IMR-90 (cell line): ENCODE data around the gene MYO9A. TPM values are rescaled to one million over a fixed set of nuclear protein-coding genes. Genes with fewer than 3 reads are reported as not detected.

Source experiments
- ATAC-seq: fragments of 200-7000 bp; cut with Tn5 transposase; 2 replicates; pipeline ENCODE4 v1.9.1; 2020; ENCODE audit warnings: low read depth, mild to moderate bottlenecking, moderate library complexity
- BruUV-seq: library from RNA; stranded (reverse); fragments of 400-500 nt; replicated peaks from 2 replicates; lab custom pipeline; 2021; lab: Mats Ljungman, UMichigan
- CTCF ChIA-PET: fragments of 300-600 bp; formaldehyde crosslinking; extraction: SDS; loops from one replicate; lab custom pipeline; 2021; ENCODE audit warnings: antibody characterized with exemption; lab: Yijun Ruan, JAX
- POLR2A ChIA-PET: fragments of 300-600 bp; sonication (Branson Sonifier 250); formaldehyde crosslinking; loops from one replicate; lab custom pipeline; 2022; ENCODE audit warnings: antibody characterized with exemption; ENCODE audit not compliant: unreplicated experiment; lab: Charles Lee
- DNase-seq: peaks from one replicate; pipeline ENCODE4 v3.0.0; 2013
- H2AFZ ChIP-seq: replicated peaks from 2 replicates; pipeline ENCODE3; 2013; ENCODE audit warnings: low read length, mild to moderate bottlenecking; ENCODE audit not compliant: poor library complexity
- H2AK5ac ChIP-seq: 2 replicates; pipeline ENCODE4 v1.6.1; 2013; ENCODE audit warnings: low read depth, low read length, inconsistent platforms
- H2AK9ac ChIP-seq: replicated peaks from 2 replicates; pipeline ENCODE3; 2013; ENCODE audit warnings: mild to moderate bottlenecking, low read depth, low read length, moderate library complexity; ENCODE audit not compliant: poor library complexity
- H2BK120ac ChIP-seq: 2 replicates; pipeline ENCODE4 v1.6.1; 2013; ENCODE audit warnings: low read depth, low read length, inconsistent platforms
- H2BK15ac ChIP-seq: 3 replicates; pipeline ENCODE4 v1.6.1; 2013; ENCODE audit warnings: low read depth, low read length, inconsistent platforms
- H2BK20ac ChIP-seq: 2 replicates; pipeline ENCODE4 v1.6.1; 2013; ENCODE audit warnings: low read depth, mild to moderate bottlenecking, inconsistent platforms, low read length, moderate library complexity
- H2BK5ac ChIP-seq: 2 replicates; pipeline ENCODE4 v1.6.1; 2013; ENCODE audit warnings: mild to moderate bottlenecking, low read depth, low read length, inconsistent platforms; ENCODE audit not compliant: poor library complexity, severe bottlenecking
- H3K14ac ChIP-seq: replicated peaks from 2 replicates; pipeline ENCODE4 v1.6.1; 2013; ENCODE audit warnings: low read depth, low read length, inconsistent platforms
- H3K18ac ChIP-seq: 2 replicates; pipeline ENCODE4 v1.6.1; 2013; ENCODE audit warnings: low read depth, low read length, control low read depth
- H3K23ac ChIP-seq: 2 replicates; pipeline ENCODE4 v1.6.1; 2013; ENCODE audit warnings: low read depth, low read length, inconsistent platforms
- H3K27ac ChIP-seq: 2 replicates; pipeline ENCODE4 v1.5.1; 2013; ENCODE audit warnings: mild to moderate bottlenecking, control low read depth, low read length; ENCODE audit not compliant: insufficient read depth
- H3K27me3 ChIP-seq: 2 replicates; pipeline ENCODE4 v1.6.1; 2013; ENCODE audit warnings: low read length; ENCODE audit not compliant: control insufficient read depth, insufficient read depth
- H3K36me3 ChIP-seq: 2 replicates; pipeline ENCODE4 v1.6.1; 2013; ENCODE audit warnings: low read length, mixed read lengths; ENCODE audit not compliant: control insufficient read depth, insufficient read depth
- H3K4ac ChIP-seq: 2 replicates; pipeline ENCODE4 v1.6.1; 2013; ENCODE audit warnings: low read depth, low read length, inconsistent platforms
- H3K4me1 ChIP-seq: 2 replicates; pipeline ENCODE4 v1.6.1; 2013; ENCODE audit warnings: low read length, mixed read lengths; ENCODE audit not compliant: control insufficient read depth, insufficient read depth
- H3K4me2 ChIP-seq: 2 replicates; pipeline ENCODE4 v1.6.1; 2013; ENCODE audit warnings: low read depth, mild to moderate bottlenecking, control low read depth, low read length, moderate library complexity
- H3K4me3 ChIP-seq: 2 replicates; pipeline ENCODE4 v1.5.1; 2013; ENCODE audit warnings: low read depth, mild to moderate bottlenecking, control low read depth, low read length, moderate library complexity; ENCODE audit not compliant: insufficient read depth
- H3K56ac ChIP-seq: 2 replicates; pipeline ENCODE4 v1.6.1; 2013; ENCODE audit warnings: low read length, inconsistent platforms; ENCODE audit not compliant: insufficient read depth; ENCODE audit errors: extremely low read depth
- H3K79me1 ChIP-seq, 2 experiments: 2 replicates each; pipeline ENCODE4 v1.6.1; 2013; ENCODE audit warnings: low read length in 2 of 2, inconsistent platforms in 1 of 2, low read depth in 1 of 2
- H3K9ac ChIP-seq: 2 replicates; pipeline ENCODE4 v1.6.1; 2013; ENCODE audit warnings: low read depth, low read length, control low read depth
- H3K9me1 ChIP-seq: 2 replicates; pipeline ENCODE4 v1.6.1; 2013; ENCODE audit warnings: low read length, inconsistent platforms; ENCODE audit not compliant: insufficient read depth
- H3K9me3 ChIP-seq: 2 replicates; pipeline ENCODE4 v1.6.1; 2013; ENCODE audit warnings: low read length; ENCODE audit not compliant: control insufficient read depth, insufficient read depth
- H4K20me1 ChIP-seq: 2 replicates; pipeline ENCODE4 v1.6.1; 2013; ENCODE audit warnings: low read length, inconsistent platforms; ENCODE audit not compliant: insufficient read depth
- H4K5ac ChIP-seq: 2 replicates; pipeline ENCODE4 v1.6.1; 2013; ENCODE audit warnings: mild to moderate bottlenecking, low read depth, low read length, control low read depth
- H4K8ac ChIP-seq, 2 experiments: 2 replicates each; pipeline ENCODE4 v1.6.1; 2013; ENCODE audit warnings: low read depth in 2 of 2, low read length in 2 of 2, control low read depth in 1 of 2, inconsistent platforms in 1 of 2
- H4K91ac ChIP-seq: 2 replicates; pipeline ENCODE4 v1.6.1; 2013; ENCODE audit warnings: low read depth, low read length, inconsistent platforms; ENCODE audit not compliant: insufficient read depth
- BHLHE40 ChIP-seq: fragments of 150-350 bp; IDR thresholded peaks from 2 replicates; pipeline ENCODE4 v1.6.1; 2016; ENCODE audit warnings: mild to moderate bottlenecking, low read depth, low read length
- CEBPB ChIP-seq: IDR thresholded peaks from 2 replicates; pipeline ENCODE4 v1.6.1; 2012; ENCODE audit warnings: low read depth, low read length, improper control_type of control experiment
- CHD1 ChIP-seq: IDR thresholded peaks from 2 replicates; pipeline ENCODE4 v1.6.1; 2012; ENCODE audit warnings: low read depth, low read length, improper control_type of control experiment
- FOS ChIP-seq: fragments of 150-350 bp; IDR thresholded peaks from 2 replicates; pipeline ENCODE4 v1.6.1; 2016; ENCODE audit warnings: low read depth, low read length
- MAFK ChIP-seq: IDR thresholded peaks from 2 replicates; pipeline ENCODE4 v1.6.1; 2012; ENCODE audit warnings: low read depth, low read length, improper control_type of control experiment
- MAZ ChIP-seq: IDR thresholded peaks from 2 replicates; pipeline ENCODE4 v1.6.1; 2012; ENCODE audit warnings: low read depth, mild to moderate bottlenecking, low read length, improper control_type of control experiment, moderate library complexity, borderline replicate concordance
- MXI1 ChIP-seq: IDR thresholded peaks from 2 replicates; pipeline ENCODE4 v1.6.1; 2012; ENCODE audit warnings: low read depth, mild to moderate bottlenecking, low read length, moderate library complexity, borderline replicate concordance
- NFE2L2 ChIP-seq: fragments of 150-350 bp; IDR thresholded peaks from 2 replicates; pipeline ENCODE4 v1.6.1; 2016; ENCODE audit warnings: low read depth, mild to moderate bottlenecking, low read length
- POLR2A ChIP-seq: IDR thresholded peaks from 2 replicates; pipeline ENCODE4 v1.6.1; 2012; ENCODE audit warnings: mild to moderate bottlenecking, low read depth, low read length
- RAD21 ChIP-seq: IDR thresholded peaks from 2 replicates; pipeline ENCODE4 v1.6.1; 2012; ENCODE audit warnings: low read length, improper control_type of control experiment
- RCOR1 ChIP-seq: IDR thresholded peaks from 2 replicates; pipeline ENCODE4 v1.6.1; 2012; ENCODE audit warnings: mild to moderate bottlenecking, low read length, improper control_type of control experiment; ENCODE audit not compliant: insufficient replicate concordance
- RFX5 ChIP-seq: IDR thresholded peaks from 2 replicates; pipeline ENCODE4 v1.8.0; 2012; ENCODE audit warnings: low read depth, mild to moderate bottlenecking, low read length, moderate library complexity
- SMC3 ChIP-seq: fragments of 150-350 bp; IDR thresholded peaks from 2 replicates; pipeline ENCODE4 v1.6.1; 2016; ENCODE audit warnings: low read depth, mild to moderate bottlenecking, antibody characterized with exemption, low read length, moderate library complexity
- WGBS, 2 experiments: methylation state at CpG; one replicate each; pipeline versions ENCODE4 v1.1.5 to v1.1.7; 2013; ENCODE audit warnings: missing lambda C conversion rate in 2 of 2; ENCODE audit not compliant: insufficient read length in 1 of 2; ENCODE audit errors: extremely low coverage in 2 of 2; 5-methylcytosine and 5-hydroxymethylcytosine counted together
- dilution Hi-C: fragments of 300-500 bp; cut with HindIII; formaldehyde crosslinking; loops from one replicate; pipeline ENCODE4 v1.14.3; 2018; ENCODE audit warnings: low sequenced_read_pairs; ENCODE audit not compliant: unreplicated experiment
- in situ Hi-C: fragments of 300-500 bp; cut with MboI; formaldehyde crosslinking; loops from 3 replicates; pipeline ENCODE4 v1.14.3; 2019; ENCODE audit warnings: low sequenced_read_pairs, inconsistent platforms, mixed read lengths
- intact Hi-C: fragments of 100-400 bp; cut with micrococcal nuclease; formaldehyde crosslinking; loops from 2 replicates; pipeline ENCODE4 v1.10.0; 2022
- polyA plus RNA-seq, 3 experiments: library from polyadenylated mRNA; depleted of rRNA; stranded (reverse); fragments of >200 nt; gene quantifications; 2 replicates each; pipeline ENCODE4 v1.2.3, GENCODE V29; 2012; ENCODE audit warnings: low replicate concordance in 1 of 3
- total RNA-seq: library from RNA; depleted of rRNA; stranded (reverse); fragments of >200 nt; gene quantifications from 2 replicates; pipeline ENCODE4 v1.2.3, GENCODE V29; 2012
- TF ChIP-seq, protein P1 (sequence below): fragments of 150-350 bp; IDR thresholded peaks from 2 replicates; pipeline ENCODE4 v1.6.1; 2017; ENCODE audit warnings: mild to moderate bottlenecking, antibody characterized with exemption, low read length, low read depth
- TF ChIP-seq, protein P2 (sequence below): fragments of 150-350 bp; IDR thresholded peaks from 2 replicates; pipeline ENCODE4 v1.6.1; 2016; ENCODE audit warnings: low read depth, mild to moderate bottlenecking, low read length, moderate library complexity, borderline replicate concordance
- TF ChIP-seq, protein P3 (sequence below): conservative IDR thresholded peaks from 2 replicates; pipeline ENCODE4 v1.5.1; 2012; ENCODE audit warnings: mild to moderate bottlenecking, low read depth, low read length, improper control_type of control experiment

The MYO9A gene
- total and polyA plus RNA-seq, 2 of the 4 experiments (the other 2 are of a cell fraction) = 6.0 to 49.5 TPM

DNA sequence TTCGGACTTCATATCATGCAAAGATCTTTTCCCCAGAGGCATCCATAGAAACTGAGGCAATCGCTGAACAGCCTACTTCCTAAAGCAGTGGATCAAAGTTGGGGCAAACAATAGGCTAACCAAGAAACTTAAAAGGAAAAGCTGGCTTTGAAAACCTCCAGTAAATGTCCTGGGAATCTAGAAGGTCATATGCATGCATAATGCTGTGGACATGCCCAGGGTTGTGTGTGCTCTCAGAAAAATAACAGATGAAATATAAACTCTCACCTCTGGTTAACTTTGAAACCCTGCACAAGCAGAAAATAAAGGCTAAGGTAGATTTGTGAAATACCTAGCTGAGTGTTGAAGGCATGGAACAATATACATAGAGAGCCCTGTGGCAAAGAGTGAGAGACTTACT, 96.3 kb downstream of the MYO9A start:
- Histone ChIP-seq H3K9me1 (0 out of 2 replicates have a peak, but pooled peaks cover 4% of the 10 kb centered on the region), H2BK20ac (no peak overlapping the region), H2AK5ac (no peak overlapping the region), H2BK15ac (no peak overlapping the region), H4K8ac (no peak overlapping the region), H2BK5ac (no peak overlapping the region), H3K4me1 (no peaks in the 10 kb centered on the region), H2AK9ac (no peak overlapping the region), H2BK120ac (no peak overlapping the region), H3K4ac (no peak overlapping the region), H4K5ac (no peak overlapping the region), H3K9me3 (no peaks in the 10 kb centered on the region), H2AFZ (no peak overlapping the region), H3K27ac (no peak overlapping the region), H4K20me1 (no peaks in the 10 kb centered on the region; the same call in 1 of the 2 replicates), H4K91ac (no peak overlapping the region), H3K14ac (no peak overlapping the region), H3K56ac (no peak overlapping the region), H3K79me1 (peaks cover 4 to 10% of the 10 kb centered on the region in 2 experiments; a peak in 3 of 4 replicates), H3K36me3 (peaks cover 2% of the 10 kb centered on the region; the same call in 1 of the 2 replicates), H3K4me2 (no peak overlapping the region), H3K23ac (no peak overlapping the region), H3K9ac (no peak overlapping the region), H3K18ac (no peak overlapping the region), H3K4me3 (no peak overlapping the region), H3K27me3 (no peaks in the 10 kb centered on the region)
- no TSS peak for BruUV-seq
- intact Hi-C loops (no loop called here), dilution Hi-C loops (no loop called here), in situ Hi-C loops (no loop called here)
- DNase-seq (no peak), ATAC-seq (no peak)
- no peak for TF ChIP-seq CHD1
- TF ChIP-seq, protein P1, sequence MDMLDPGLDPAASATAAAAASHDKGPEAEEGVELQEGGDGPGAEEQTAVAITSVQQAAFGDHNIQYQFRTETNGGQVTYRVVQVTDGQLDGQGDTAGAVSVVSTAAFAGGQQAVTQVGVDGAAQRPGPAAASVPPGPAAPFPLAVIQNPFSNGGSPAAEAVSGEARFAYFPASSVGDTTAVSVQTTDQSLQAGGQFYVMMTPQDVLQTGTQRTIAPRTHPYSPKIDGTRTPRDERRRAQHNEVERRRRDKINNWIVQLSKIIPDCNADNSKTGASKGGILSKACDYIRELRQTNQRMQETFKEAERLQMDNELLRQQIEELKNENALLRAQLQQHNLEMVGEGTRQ = no peak
- no peak for TF ChIP-seq NFE2L2
- no peak for TF ChIP-seq RCOR1
- no peak for TF ChIP-seq BHLHE40
- no peak for TF ChIP-seq POLR2A
- TF ChIP-seq CEBPB = no peak
- TF ChIP-seq MAZ = no peak
- TF ChIP-seq RFX5 = no peak
- TF ChIP-seq FOS = no peak
- TF ChIP-seq MXI1 = no peak
- no peak for TF ChIP-seq RAD21
- no peak for TF ChIP-seq MAFK
- TF ChIP-seq, protein P2, sequence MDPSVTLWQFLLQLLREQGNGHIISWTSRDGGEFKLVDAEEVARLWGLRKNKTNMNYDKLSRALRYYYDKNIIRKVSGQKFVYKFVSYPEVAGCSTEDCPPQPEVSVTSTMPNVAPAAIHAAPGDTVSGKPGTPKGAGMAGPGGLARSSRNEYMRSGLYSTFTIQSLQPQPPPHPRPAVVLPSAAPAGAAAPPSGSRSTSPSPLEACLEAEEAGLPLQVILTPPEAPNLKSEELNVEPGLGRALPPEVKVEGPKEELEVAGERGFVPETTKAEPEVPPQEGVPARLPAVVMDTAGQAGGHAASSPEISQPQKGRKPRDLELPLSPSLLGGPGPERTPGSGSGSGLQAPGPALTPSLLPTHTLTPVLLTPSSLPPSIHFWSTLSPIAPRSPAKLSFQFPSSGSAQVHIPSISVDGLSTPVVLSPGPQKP = no peak
- TF ChIP-seq, protein P3, sequence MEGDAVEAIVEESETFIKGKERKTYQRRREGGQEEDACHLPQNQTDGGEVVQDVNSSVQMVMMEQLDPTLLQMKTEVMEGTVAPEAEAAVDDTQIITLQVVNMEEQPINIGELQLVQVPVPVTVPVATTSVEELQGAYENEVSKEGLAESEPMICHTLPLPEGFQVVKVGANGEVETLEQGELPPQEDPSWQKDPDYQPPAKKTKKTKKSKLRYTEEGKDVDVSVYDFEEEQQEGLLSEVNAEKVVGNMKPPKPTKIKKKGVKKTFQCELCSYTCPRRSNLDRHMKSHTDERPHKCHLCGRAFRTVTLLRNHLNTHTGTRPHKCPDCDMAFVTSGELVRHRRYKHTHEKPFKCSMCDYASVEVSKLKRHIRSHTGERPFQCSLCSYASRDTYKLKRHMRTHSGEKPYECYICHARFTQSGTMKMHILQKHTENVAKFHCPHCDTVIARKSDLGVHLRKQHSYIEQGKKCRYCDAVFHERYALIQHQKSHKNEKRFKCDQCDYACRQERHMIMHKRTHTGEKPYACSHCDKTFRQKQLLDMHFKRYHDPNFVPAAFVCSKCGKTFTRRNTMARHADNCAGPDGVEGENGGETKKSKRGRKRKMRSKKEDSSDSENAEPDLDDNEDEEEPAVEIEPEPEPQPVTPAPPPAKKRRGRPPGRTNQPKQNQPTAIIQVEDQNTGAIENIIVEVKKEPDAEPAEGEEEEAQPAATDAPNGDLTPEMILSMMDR = no peak
- TF ChIP-seq SMC3 = no peak
- ChIA-PET POLR2A (no interaction called here), CTCF (no interaction called here)
- 100% methylated on average over 1 of the region's 2 CpGs; no CpG with 5 or more reads in 1 of the 2 experiments for WGBS, 2 experiments
